Subcutaneous abdominal adipose tissue (tissue), 5 donors: ENCODE data around the gene COMMD6.

ENCODE experiments used
- H3K27ac ChIP-seq: one replicate; pipeline ENCODE4 v1.7.0; 2013; ENCODE audit warnings: low read depth, mild to moderate bottlenecking, inconsistent platforms, low read length, moderate library complexity
- H3K27me3 ChIP-seq, 5 donors: one replicate each; pipeline ENCODE4 v1.7.0; 2013; ENCODE audit warnings: low read length in 5 of 5, inconsistent platforms in 1 of 5; ENCODE audit not compliant: control insufficient read depth in 5 of 5, insufficient read depth in 4 of 5
- H3K36me3 ChIP-seq, 5 donors: one replicate each; pipeline ENCODE4 v1.7.0; 2013; ENCODE audit warnings: low read length in 5 of 5; ENCODE audit not compliant: control insufficient read depth in 5 of 5, insufficient read depth in 5 of 5
- H3K4me1 ChIP-seq, 5 donors: one replicate each; pipeline ENCODE4 v1.7.0; 2013; ENCODE audit warnings: low read length in 5 of 5, mild to moderate bottlenecking in 3 of 5, moderate library complexity in 1 of 5; ENCODE audit not compliant: control insufficient read depth in 5 of 5, insufficient read depth in 5 of 5
- H3K4me3 ChIP-seq, 5 donors: one replicate each; pipeline ENCODE4 v1.7.0; 2013; ENCODE audit warnings: low read length in 5 of 5, low read depth in 1 of 5
- H3K9ac ChIP-seq, 5 donors: one replicate each; pipeline ENCODE4 v1.7.0; 2013; ENCODE audit warnings: low read length in 5 of 5, mild to moderate bottlenecking in 4 of 5, moderate library complexity in 3 of 5
- H3K9me3 ChIP-seq, 5 donors: one replicate each; pipeline ENCODE4 v1.7.0; 2013; ENCODE audit warnings: low read length in 5 of 5; ENCODE audit not compliant: control insufficient read depth in 5 of 5
- donor health status: healthy.
- donor health status: healthy.
- donor health status: healthy.
- donor health status: healthy.
- donor health status: healthy.

Gene COMMD6

GRCh38 chr13:75533861-75534260 is 3.8 kb downstream of the COMMD6 start:
- peaks cover 0 to 7% (median 6%) of the 10 kb centered on the region in 5 donors for H3K36me3 ChIP-seq
- peaks cover 0 to 21% (median 17%) of the 10 kb centered on the region in 5 donors for H3K4me1 ChIP-seq
- H3K9ac ChIP-seq = no peak overlapping the region
- no peaks in the 10 kb centered on the region for H3K9me3 ChIP-seq
- no peak overlapping the region for H3K4me3 ChIP-seq
- H3K27me3 ChIP-seq = no peaks in the 10 kb centered on the region
- no peak overlapping the region for H3K27ac ChIP-seq

DNA sequence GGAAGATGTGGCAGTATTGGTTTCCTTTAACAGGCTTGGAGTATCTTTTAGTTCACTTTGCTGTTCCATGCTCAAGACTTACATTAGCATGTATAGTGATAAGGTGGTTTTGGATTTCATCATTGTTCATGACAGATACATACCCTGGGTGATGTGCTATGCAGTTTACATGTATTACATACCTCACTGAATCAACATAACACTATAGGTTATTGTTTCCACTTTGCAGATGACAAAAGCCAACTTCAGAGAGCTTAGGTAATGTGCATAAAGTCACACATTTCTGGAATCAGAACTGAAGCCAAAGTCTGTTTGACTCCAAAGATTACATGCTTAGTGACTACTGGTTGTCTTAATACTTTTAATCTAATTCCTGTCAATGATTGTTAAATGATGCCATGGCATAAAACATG is 7.1 kb downstream of the COMMD6 start:
- no peaks in the 10 kb centered on the region for H3K27me3 ChIP-seq
- H3K9me3 ChIP-seq = no peaks in the 10 kb centered on the region
- H3K36me3 ChIP-seq = peaks cover 6 to 23% (median 12%) of the 10 kb centered on the region in 5 donors
- no peaks in the 10 kb centered on the region for H3K4me1 ChIP-seq
- no peak overlapping the region for H3K27ac ChIP-seq
- H3K4me3 ChIP-seq = no peak overlapping the region
- no peak overlapping the region for H3K9ac ChIP-seq

- Histone ChIP-seq H3K4me3 (no peak overlapping the region), H3K27me3 (no peaks in the 10 kb centered on the region), H3K9ac (no peak overlapping the region), H3K9me3 (peaks cover 0 to 4% (median 0%) of the 10 kb centered on the region in 5 donors), H3K27ac (no peak overlapping the region), H3K4me1 (no peaks in the 10 kb centered on the region), H3K36me3 (peaks cover 6 to 12% (median 10%) of the 10 kb centered on the region in 5 donors)
These were observed 15.7 kb downstream of the COMMD6 start for GRCh38 chr13:75521956-75522355.

DNA sequence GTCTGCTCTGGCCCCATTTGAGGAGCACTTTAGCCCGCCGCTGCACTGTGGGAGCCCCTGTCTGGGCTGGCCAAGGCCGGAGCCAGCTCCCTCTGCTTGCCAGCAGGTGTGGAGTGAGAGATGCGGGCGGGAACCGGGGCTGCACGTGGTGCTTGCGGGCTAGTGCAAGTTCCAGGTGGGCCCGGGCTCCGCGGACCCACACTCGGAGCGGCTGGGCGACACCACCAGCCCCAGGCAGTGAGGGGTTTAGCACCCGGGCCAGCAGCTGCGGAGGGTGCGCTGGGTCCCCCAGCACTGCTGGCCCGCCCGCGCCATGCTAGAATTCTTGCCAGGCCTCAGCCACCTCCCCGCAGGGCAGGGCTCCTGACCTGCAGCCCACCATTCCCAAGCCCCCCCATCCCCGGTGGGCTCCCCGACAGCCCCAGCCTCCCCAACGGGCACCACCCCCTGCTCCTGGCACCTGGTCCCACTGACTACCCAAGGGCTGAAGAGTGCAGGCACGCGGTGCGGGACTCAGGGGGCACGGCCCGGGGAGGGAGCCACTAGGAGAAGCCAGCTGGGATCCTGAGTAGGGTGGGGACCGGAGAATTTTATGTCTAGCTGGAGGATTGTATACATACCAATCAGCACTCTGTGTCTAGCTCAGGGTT is 19.1 kb downstream of the COMMD6 start:
- Histone ChIP-seq H3K27me3 (no peaks in the 10 kb centered on the region), H3K4me3 (no peak overlapping the region), H3K4me1 (peaks cover 0 to 1% (median 0%) of the 10 kb centered on the region in 5 donors), H3K9ac (no peak overlapping the region), H3K27ac (no peak overlapping the region), H3K36me3 (no peaks in the 10 kb centered on the region), H3K9me3 (peaks cover 0 to 4% (median 0%) of the 10 kb centered on the region in 5 donors)

- Histone ChIP-seq H3K9ac (no peak overlapping the region), H3K27ac (no peak overlapping the region), H3K36me3 (no peaks in the 10 kb centered on the region), H3K9me3 (no peaks in the 10 kb centered on the region), H3K27me3 (no peaks in the 10 kb centered on the region), H3K4me1 (peaks cover 0 to 9% (median 0%) of the 10 kb centered on the region in 5 donors), H3K4me3 (no peak overlapping the region)
These were observed 23.3 kb downstream of the COMMD6 start for GRCh38 chr13:75514080-75514995.

- H3K4me3 ChIP-seq = no peak overlapping the region
These were observed 24.4 kb downstream of the COMMD6 start for GRCh38 chr13:75513271-75513670.

DNA sequence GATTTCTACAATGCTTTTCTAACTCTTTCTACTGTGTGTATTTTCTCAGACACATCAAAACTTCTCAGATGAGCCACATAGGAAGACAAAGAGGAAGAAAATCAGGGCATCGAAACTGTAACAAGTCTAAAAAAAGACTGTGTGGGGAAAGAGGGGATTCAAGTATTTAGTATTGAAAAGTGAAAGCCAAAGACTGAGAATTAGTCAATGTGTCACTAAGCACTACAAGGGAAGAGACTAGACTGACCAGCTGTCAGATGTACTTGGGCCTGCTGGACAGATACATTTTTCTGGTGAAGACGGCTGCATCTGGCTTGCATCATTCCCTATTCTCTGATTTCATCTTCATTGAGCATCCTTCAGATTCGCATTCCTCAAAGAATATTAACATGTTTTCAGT is 25.4 kb downstream of the COMMD6 start:
- H3K27ac ChIP-seq = no peak overlapping the region

More at GRCh38 chr13:75513271-75513670, 24.4 kb downstream of the COMMD6 start:
- no peaks in the 10 kb centered on the region for H3K36me3 ChIP-seq
- no peak overlapping the region for H3K9ac ChIP-seq
- no peaks in the 10 kb centered on the region for H3K27me3 ChIP-seq
- no peak overlapping the region for H3K27ac ChIP-seq
- H3K4me1 ChIP-seq = peaks cover 0 to 9% (median 0%) of the 10 kb centered on the region in 5 donors
- H3K9me3 ChIP-seq = no peaks in the 10 kb centered on the region

DNA sequence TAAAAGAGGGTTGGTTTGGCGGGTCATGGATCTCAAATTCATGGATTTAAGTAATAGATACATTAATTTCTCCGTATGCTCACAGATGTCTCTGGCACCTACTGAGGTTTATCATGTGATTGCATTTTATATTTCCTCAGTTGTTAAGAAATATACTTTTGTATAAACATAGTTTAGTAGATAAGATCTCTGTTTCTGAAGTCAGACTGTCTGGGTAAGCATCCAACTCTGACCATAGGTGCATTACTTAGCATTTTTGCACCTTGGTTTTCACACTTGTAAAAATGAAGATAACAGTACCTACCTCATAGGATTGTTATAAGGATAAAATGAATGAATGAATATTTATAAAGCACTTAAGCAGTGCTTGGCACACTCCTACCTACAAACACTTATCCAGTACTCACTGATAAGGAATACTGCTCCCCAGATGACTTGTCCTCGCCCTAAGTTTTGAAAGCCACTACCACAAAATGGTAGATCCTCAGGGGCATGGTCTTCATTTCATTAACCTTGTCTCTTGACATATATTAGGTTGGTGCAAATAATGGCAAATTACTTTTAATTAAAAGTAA is 26.5 kb downstream of the COMMD6 start:
- Histone ChIP-seq H3K36me3 (no peaks in the 10 kb centered on the region), H3K4me3 (no peak overlapping the region), H3K27ac (no peak overlapping the region), H3K27me3 (no peaks in the 10 kb centered on the region), H3K9me3 (no peaks in the 10 kb centered on the region), H3K9ac (no peak overlapping the region), H3K4me1 (peaks cover 0 to 12% (median 0%) of the 10 kb centered on the region in 5 donors)

More for the DNA sequence above, 25.4 kb downstream of the COMMD6 start:
- peaks cover 0 to 12% (median 0%) of the 10 kb centered on the region in 5 donors for H3K4me1 ChIP-seq
- H3K9me3 ChIP-seq = no peaks in the 10 kb centered on the region
- H3K36me3 ChIP-seq = no peaks in the 10 kb centered on the region
- H3K9ac ChIP-seq = no peak overlapping the region
- no peak overlapping the region for H3K4me3 ChIP-seq
- no peaks in the 10 kb centered on the region for H3K27me3 ChIP-seq

GRCh38 chr13:75508002-75508548 is 29.6 kb downstream of the COMMD6 start:
- H3K4me3 ChIP-seq = no peak overlapping the region
- no peak overlapping the region for H3K9ac ChIP-seq
- no peaks in the 10 kb centered on the region for H3K9me3 ChIP-seq
- H3K27ac ChIP-seq = no peak overlapping the region
- H3K4me1 ChIP-seq = peaks cover 0 to 6% (median 2%) of the 10 kb centered on the region in 5 donors
- no peaks in the 10 kb centered on the region for H3K27me3 ChIP-seq
- no peaks in the 10 kb centered on the region for H3K36me3 ChIP-seq
